Measurements from ENCODE around the gene MRPL4. TPM values are rescaled to one million over a fixed set of nuclear protein-coding genes. Genes with fewer than 3 reads are reported as not detected.
A peak's percentile ranks its signal among the peaks of the same experiment; 100 is the strongest.

The MRPL4 gene
- total RNA-seq, 2 donors from 2014 or later: 66.0 to 69.2 TPM

DNA sequence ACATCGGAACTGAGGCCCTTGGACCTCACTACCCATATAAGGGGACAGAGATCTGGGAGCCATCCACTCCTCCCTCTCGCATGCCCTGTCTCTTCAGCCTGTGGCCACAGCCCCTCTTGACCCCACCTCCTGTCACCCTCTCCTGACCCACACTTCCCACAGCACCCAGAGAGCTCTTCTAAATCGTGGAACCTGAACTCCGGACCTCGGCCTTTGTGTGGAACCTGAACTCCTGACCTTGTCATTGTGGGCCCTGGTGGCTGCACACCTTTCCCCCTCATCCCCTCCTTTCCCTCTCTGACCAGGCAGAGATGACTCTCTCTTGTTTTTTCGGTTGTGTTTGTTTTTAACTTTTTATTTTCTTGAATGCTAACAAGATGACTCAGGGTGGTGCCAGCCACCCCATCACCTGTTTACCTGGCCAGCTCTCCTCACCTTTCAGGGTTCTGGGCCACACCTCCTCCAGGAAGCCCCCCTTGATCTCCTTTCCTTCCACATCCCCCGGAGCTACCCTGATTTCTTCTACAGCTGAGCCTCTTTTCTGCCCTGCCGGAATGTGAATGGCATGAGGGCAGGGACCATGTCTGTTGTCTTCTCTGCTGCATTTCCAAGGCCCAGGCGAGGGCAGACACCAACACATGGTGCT is 5.1 kb downstream of the MRPL4 start:
- WGBS, 2 experiments (ENCODE audit: insufficient coverage in 1 of 2, insufficient read length in 1 of 2): 92 to 93% methylated on average over 8 to 9 of the region's 9 CpGs
- DNase-seq: no peak
- Mint-ChIP-seq H3K9me3 (no peaks in the 10 kb centered on the region), H3K27ac (no peak overlapping the region), H3K27me3 (ENCODE audit: insufficient read depth) (no peaks in the 10 kb centered on the region), H3K4me3 (no peak overlapping the region), H3K4me1 (peaks cover 5% of the 10 kb centered on the region), H3K36me3 (ENCODE audit: low read depth) (peaks cover 49% of the 10 kb centered on the region)
- Histone ChIP-seq H3K36me3 (ENCODE audit: control insufficient read depth, insufficient read depth, low read length) (peaks cover 45% of the 10 kb centered on the region), H3K4me1 (ENCODE audit: control insufficient read depth, insufficient read depth, low read length) (no peaks in the 10 kb centered on the region), H3K4me3 (ENCODE audit: low read length) (no peak overlapping the region), H3K9ac (ENCODE audit: extremely low read depth, low read length, poor library complexity, severe bottlenecking) (no peak overlapping the region), H3K9me3 (ENCODE audit: control insufficient read depth, low read length) (no peaks in the 10 kb centered on the region), H3K27me3 (ENCODE audit: control insufficient read depth, insufficient read depth, low read length, poor library complexity, severe bottlenecking) (no peaks in the 10 kb centered on the region), H3K27ac (ENCODE audit: low read depth, low read length) (no peak overlapping the region)
- TF ChIP-seq, protein P1, sequence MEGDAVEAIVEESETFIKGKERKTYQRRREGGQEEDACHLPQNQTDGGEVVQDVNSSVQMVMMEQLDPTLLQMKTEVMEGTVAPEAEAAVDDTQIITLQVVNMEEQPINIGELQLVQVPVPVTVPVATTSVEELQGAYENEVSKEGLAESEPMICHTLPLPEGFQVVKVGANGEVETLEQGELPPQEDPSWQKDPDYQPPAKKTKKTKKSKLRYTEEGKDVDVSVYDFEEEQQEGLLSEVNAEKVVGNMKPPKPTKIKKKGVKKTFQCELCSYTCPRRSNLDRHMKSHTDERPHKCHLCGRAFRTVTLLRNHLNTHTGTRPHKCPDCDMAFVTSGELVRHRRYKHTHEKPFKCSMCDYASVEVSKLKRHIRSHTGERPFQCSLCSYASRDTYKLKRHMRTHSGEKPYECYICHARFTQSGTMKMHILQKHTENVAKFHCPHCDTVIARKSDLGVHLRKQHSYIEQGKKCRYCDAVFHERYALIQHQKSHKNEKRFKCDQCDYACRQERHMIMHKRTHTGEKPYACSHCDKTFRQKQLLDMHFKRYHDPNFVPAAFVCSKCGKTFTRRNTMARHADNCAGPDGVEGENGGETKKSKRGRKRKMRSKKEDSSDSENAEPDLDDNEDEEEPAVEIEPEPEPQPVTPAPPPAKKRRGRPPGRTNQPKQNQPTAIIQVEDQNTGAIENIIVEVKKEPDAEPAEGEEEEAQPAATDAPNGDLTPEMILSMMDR (conservative IDR thresholded peaks at IDR 0.05): no peak

DNA sequence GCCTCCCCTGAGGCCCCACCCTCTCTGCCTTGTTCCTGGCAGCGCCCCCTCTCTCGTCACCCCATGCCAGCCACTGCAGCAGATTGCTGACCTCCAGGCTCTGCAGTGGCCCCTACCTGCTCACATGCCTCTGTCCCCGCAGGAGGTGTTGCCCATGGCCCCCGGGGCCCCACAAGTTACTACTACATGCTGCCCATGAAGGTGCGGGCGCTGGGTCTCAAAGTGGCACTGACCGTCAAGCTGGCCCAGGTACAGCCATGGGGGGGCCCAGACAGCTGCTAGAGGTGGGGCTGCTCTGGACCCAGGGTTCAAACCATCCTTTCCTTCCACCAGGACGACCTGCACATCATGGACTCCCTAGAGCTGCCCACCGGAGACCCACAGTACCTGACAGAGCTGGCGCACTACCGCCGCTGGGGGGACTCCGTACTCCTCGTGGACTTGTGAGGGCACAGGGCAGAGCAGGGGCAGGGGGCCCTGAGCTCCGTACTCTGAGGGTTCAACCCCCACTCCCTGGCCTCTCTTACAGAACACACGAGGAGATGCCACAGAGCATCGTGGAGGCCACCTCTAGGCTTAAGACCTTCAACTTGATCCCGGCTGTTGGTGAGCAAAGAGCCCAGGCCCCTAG is 6.2 kb downstream of the MRPL4 start:
- Histone ChIP-seq H3K27ac (ENCODE audit: low read depth, low read length) (no peak overlapping the region), H3K9me3 (ENCODE audit: control insufficient read depth, low read length) (no peaks in the 10 kb centered on the region), H3K4me3 (ENCODE audit: low read length) (no peak overlapping the region), H3K36me3 (ENCODE audit: control insufficient read depth, insufficient read depth, low read length) (peaks cover 45% of the 10 kb centered on the region), H3K27me3 (ENCODE audit: control insufficient read depth, insufficient read depth, low read length, poor library complexity, severe bottlenecking) (no peaks in the 10 kb centered on the region), H3K4me1 (ENCODE audit: control insufficient read depth, insufficient read depth, low read length) (no peaks in the 10 kb centered on the region), H3K9ac (ENCODE audit: extremely low read depth, low read length, poor library complexity, severe bottlenecking) (no peak overlapping the region)
- no peak for DNase-seq
- H3K4me1 Mint-ChIP-seq: no peaks in the 10 kb centered on the region
- WGBS, 2 experiments (ENCODE audit: insufficient coverage in 1 of 2, insufficient read length in 1 of 2): 94 to 98% methylated on average over 8 to 18 of the region's 18 CpGs
- H3K9me3 Mint-ChIP-seq: no peaks in the 10 kb centered on the region
- no peaks in the 10 kb centered on the region for H3K27me3 Mint-ChIP-seq (ENCODE audit: insufficient read depth)
- peaks cover 49% of the 10 kb centered on the region for H3K36me3 Mint-ChIP-seq (ENCODE audit: low read depth)
- H3K27ac Mint-ChIP-seq: no peak overlapping the region
- H3K4me3 Mint-ChIP-seq: no peak overlapping the region
- TF ChIP-seq, protein P1 (conservative IDR thresholded peaks at IDR 0.05): no peak

DNA sequence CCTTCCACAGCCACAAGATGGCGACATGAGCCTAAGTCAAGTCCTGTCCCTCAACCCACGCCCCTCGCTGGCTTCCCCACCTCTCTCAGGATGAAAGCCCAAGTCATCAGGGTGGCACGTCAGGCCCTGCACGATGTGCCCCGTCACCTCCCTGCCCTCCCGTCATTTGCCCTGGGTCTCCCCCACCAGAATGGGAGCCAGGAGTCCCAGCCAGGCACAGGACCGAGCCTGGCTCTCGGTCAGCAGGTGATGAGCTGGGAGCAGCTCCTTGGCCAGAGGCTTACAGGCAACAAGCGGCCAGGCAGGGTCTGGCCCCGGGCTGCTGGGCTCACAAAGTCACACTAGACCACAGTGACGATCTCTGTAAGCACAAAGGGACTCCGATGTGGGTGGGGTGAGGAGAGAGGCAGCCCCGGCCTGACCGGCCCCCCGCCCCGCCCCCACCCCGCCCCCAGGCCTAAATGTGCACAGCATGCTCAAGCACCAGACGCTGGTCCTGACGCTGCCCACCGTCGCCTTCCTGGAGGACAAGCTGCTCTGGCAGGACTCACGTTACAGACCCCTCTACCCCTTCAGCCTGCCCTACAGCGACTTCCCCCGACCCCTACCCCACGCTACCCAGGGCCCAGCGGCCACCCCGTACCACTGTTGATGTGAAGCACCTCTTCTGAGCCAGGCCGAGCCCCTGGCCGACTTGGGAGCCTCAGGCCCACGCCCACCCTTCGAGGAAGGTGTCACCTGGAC is 7.3 kb downstream of the MRPL4 start:
- WGBS, 2 experiments (ENCODE audit: insufficient coverage in 1 of 2, insufficient read length in 1 of 2): 62 to 71% methylated on average over 7 to 32 of the region's 32 CpGs
- Mint-ChIP-seq H3K4me1 (no peaks in the 10 kb centered on the region), H3K4me3 (no peak overlapping the region), H3K9me3 (no peaks in the 10 kb centered on the region), H3K36me3 (ENCODE audit: low read depth) (peaks cover 42% of the 10 kb centered on the region), H3K27ac (no peak overlapping the region), H3K27me3 (ENCODE audit: insufficient read depth) (no peaks in the 10 kb centered on the region)
- peak; percentile 98 for DNase-seq
- no peaks in the 10 kb centered on the region for H3K27me3 ChIP-seq (ENCODE audit: control insufficient read depth, insufficient read depth, low read length, poor library complexity, severe bottlenecking)
- H3K9me3 ChIP-seq (ENCODE audit: control insufficient read depth, low read length): no peaks in the 10 kb centered on the region
- TF ChIP-seq, protein P1 (conservative IDR thresholded peaks at IDR 0.05): peak; percentile 82
- no peak overlapping the region for H3K27ac ChIP-seq (ENCODE audit: low read depth, low read length)
- H3K36me3 ChIP-seq (ENCODE audit: control insufficient read depth, insufficient read depth, low read length): peaks cover 39% of the 10 kb centered on the region
- no peaks in the 10 kb centered on the region for H3K4me1 ChIP-seq (ENCODE audit: control insufficient read depth, insufficient read depth, low read length)
- no peak overlapping the region for H3K4me3 ChIP-seq (ENCODE audit: low read length)
- no peak overlapping the region for H3K9ac ChIP-seq (ENCODE audit: extremely low read depth, low read length, poor library complexity, severe bottlenecking)

Measured in endodermal cell (in vitro differentiated cells).